ENCODE measurements around the gene HTRA3. TPM values are rescaled to one million over a fixed set of nuclear protein-coding genes. Genes with fewer than 3 reads are reported as not detected.
"Not testable (repeated sequence)": the region's sequence is repeated elsewhere in the genome, so short reads cannot be mapped to it uniquely, and the experiment has no call there.

HTRA3 gene
- total RNA-seq, 1 donor from 2014 or later: 1.2 TPM

GRCh38 chr4:8341691-8342090 is 72.1 kb downstream of the HTRA3 start:
- no peak for DNase-seq (ENCODE audit: low read depth in 2 of 2)

DNA sequence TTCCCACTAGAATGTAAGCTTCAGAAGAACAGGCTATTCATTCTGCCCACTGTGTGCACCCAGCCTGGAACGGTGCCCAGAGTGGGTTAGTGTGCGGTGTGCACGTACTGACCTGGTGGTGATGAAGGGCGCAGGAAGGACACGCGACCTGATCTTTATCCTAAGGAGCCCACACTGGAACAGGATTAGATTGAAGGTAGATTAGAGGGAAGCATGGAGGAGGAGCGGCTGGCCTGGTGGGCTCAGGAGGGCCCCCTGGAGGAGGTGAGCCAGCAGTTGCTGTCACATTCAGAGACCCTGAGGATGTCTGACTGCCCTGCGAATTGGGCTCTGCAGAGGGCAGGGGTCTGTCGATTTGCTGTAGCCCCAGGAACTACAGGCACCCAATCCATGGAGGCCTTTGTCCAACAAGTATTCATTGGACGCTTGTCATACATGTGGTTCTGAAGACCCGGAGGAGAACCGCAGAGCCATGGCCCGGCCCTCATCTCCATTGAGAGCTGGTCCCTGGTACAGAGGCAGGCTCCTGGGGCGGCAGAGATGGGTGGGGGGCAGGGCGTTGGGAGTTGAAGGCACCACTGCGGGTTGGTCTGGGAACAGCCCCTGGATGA is 73.2 kb downstream of the HTRA3 start:
- DNase-seq (ENCODE audit: low read depth in 2 of 2): no peak

DNA sequence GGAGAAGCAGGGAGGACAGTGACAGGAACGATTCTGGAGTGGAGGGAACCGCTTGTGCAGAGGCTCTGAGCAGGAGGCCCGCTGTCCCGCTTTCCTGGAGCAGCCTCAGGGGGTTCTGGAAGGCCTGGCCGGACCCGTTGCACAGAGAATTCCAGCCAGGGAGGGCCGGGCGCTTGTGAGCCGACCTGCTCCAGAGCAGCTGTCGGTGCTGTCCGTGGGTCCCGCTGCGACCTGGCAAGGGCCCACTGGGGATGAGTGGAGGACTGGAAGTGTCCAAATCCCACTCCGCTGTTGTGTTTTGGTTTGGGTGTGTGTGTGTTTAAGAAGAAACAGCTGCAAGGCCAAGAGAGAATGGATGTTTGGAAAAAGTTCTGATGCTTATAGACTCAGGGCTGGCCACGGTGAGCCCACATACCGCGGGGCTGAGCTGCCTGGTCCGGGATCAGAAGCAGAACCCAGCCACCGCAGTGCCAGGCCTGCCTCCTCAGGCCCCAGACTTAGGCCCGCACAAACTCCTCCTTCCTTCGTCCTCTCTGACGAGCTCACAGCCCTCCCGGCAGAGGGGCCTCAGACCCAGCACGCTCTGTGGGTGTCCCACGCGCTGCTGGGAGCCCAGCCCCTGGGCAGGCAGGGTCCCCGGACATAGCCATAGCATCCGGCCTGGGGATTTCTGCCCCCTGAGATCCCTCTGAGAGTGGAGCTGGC is 73.9 kb downstream of the HTRA3 start:
- DNase-seq (ENCODE audit: low read depth in 2 of 2): no peak

DNA sequence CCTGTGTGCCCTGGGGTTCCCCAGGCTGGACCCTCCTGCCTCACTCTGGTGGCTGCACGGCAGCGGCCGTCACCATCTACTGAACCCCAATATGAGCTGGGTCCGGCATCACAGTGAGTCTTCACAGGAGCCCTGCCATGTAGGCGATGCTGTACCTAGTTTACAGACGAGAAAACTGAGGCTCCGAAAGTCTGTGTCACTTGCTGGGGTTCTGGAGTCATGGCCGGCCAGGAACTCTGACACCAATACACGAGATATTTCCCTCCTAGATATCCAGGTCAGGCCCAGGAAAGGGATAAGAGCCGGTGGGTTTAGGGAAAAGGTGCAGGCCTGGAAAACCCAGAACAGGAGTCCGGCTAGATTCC is 74.4 kb downstream of the HTRA3 start:
- DNase-seq (ENCODE audit: low read depth in 2 of 2): no peak

DNA sequence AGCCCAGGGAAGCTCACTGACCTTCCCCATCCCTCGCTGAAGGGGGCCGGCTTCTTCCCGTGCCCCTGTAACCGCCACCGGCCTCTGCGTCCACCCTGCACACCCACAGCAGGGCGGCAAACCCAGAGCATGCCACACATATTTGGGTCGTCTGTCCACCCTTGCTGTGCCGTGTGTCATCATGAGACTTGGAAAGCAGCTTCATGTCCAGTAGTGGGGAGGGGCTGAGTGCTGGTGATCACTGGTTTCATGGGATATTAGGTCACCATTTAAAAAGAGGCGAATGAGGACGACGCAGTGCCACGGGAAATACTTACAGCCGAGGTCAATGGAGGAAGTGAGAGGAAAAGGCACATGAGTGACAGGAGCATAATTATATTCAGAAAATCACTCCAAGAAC is 74.8 kb downstream of the HTRA3 start:
- peak; percentile 29 to 45 for DNase-seq (ENCODE audit: low read depth in 2 of 2)

DNA sequence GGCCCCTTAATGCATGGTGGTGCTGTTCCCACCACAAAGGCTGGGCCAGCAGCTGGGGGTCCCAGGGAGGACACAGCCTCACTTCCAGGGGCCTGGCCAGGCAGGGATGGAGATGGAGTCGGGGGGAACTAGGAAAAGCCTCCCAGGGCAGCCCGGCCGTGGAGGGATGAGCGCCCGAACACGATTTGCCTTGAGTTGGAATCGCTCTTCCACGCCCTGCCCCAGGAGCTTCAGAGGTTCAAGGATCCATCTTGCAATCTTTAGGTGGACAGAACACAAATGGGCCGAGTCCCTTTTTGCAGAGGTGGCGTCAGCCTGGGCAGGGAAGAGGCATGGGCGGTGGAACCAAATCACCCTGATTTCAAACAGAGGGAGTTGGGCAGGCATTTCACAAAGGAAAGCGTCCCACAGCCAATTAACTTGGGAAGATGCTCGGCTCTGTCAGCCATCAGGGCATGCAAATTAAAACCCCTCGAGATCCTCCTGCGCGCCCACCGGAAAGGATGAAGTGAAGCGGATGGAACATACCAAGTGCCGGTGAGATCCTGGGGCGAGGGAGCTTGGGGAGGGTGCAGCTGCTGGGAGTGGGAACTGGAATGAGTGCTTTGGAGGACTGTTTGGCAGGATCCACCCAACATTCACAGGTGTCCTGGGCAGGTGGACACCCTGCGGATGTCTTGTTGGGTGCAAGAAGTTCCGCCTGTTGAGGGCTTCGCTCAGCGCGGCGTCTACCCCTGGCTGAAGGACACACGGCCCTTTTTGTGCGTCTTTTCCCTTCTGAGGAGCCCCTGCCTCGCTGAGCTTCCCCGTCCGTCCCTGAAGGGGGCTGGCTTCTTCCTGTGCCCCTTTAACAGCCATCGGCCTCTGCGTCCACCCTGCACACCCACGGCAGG is 75.7 kb downstream of the HTRA3 start:
- DNase-seq (ENCODE audit: low read depth in 2 of 2): no peak

GRCh38 chr4:8345946-8346814 is 76.6 kb downstream of the HTRA3 start:
- no peak for DNase-seq (ENCODE audit: low read depth in 2 of 2)

- peak; percentile 24 to 32 for DNase-seq (ENCODE audit: low read depth in 2 of 2)
These were observed 77.5 kb downstream of the HTRA3 start for GRCh38 chr4:8346838-8347605.

- DNase-seq (ENCODE audit: low read depth in 2 of 2): no peak
These were observed 78.1 kb downstream of the HTRA3 start for GRCh38 chr4:8347660-8348059.

GRCh38 chr4:8348071-8348470 is 78.5 kb downstream of the HTRA3 start:
- peak in 1 of 2 donors; percentile 24 for DNase-seq (ENCODE audit: low read depth in 2 of 2)

DNA sequence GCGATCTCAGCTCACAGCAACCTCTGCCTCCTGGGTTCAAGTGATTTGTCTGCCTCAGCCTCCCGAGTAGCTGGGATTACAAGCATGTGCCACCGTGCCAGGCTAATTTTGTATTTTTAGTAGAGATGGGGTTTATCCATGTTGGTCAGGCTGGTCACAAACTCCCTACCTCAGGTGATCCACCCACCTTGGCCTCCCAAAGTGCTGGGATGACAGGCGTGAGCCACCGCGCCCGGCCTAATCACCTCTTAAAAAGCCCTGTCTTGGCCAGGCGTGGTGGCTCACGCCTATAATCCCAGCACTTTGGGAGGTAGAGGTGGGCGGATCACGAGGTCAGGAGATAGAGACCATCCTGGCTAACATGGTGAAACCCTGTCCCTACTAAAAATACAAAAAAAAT is 79.7 kb downstream of the HTRA3 start:
- DNase-seq (ENCODE audit: low read depth in 2 of 2): not testable (repeated sequence)

DNA sequence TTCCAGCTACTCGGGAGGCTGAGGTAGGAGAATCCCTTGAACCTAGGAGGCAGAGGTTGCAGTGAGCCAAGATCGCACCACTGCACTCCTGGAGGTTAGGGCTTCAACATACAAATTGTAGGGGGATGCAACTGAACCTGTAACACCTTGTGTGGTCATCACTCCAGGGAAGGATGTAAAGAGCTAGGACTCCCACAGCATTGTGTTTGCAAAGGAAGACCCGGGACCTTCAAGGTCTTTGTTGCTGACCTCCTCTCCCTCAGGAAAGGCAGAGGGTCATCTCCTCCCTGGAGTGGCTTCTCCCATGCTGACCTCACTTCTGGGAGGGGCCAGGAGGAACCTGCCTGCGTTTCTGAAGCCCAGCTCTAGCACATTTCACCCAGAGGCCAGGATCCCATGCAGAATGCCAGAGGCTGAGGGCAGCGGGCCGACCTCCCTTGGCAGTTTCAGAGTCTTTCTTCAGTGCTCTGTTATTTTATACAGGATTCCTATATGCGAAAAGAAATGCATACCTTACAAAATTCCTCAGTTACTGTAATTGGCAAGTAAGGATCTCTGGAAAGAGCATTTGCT is 80.2 kb downstream of the HTRA3 start:
- DNase-seq (ENCODE audit: low read depth in 2 of 2): no peak

DNA sequence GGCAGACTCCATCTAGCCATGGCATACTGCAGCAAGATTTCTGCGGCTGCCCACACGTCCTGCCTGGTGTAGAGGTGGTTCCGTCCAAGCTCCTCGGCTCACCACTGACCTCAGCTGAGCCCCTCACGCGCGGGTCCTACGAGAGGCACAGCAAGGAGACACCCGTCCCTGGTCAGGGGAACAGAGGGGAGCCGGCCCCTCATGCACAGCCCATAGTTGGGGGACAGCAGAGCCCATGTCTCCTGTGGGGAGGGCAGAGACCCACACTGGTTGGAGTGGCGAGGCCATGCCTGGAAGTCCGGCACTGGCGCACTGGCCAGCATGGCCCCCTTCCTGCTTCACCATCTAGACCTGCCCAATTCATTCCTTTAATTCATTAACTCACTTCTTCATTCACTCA is 80.8 kb downstream of the HTRA3 start:
- DNase-seq (ENCODE audit: low read depth in 2 of 2): no peak

- no peak for DNase-seq (ENCODE audit: low read depth in 2 of 2)
These were observed 81.4 kb downstream of the HTRA3 start for GRCh38 chr4:8350841-8351461.

GRCh38 chr4:8351931-8352367 is 82.4 kb downstream of the HTRA3 start:
- no peak for DNase-seq (ENCODE audit: low read depth in 2 of 2)

DNA sequence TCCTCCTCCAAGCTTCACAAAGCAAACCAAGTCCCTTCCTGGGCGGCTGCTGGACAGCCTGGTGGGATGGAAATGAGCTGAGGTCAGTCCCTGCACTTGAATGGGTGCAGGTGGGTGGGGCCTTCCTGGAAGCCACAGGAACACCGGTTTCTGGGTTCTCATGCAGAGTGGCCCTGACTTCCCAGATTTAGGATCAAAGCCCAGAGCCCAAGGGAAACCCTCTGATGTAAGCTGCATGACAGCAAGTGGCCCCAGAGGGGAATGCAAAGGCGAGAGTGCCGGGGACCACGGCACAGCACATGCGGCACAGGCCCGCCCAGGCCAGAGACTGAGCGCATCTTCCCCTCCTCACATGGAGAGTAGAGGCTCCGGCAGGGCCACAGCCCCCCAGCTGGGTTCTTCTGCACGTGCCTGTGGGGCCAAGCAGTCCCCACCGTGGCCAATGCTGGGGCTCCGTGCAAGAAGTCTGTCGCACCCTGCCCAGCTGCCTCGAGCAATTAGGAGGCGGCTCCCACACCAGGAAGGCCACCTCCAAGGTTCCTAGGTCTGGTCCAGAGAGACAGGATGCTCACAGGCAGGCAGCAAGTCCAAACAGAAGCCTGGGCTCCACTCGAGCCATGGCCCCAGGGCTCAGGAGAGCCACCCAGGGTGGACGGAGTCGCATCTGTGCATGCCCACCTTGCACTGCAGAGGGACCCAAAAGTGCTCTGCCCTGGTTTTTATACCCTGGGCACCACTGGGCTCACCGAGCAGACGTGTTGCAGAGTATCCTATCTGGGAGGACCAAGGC is 83.0 kb downstream of the HTRA3 start:
- no peak for DNase-seq (ENCODE audit: low read depth in 2 of 2)

- no peak for DNase-seq (ENCODE audit: low read depth in 2 of 2)
These were observed 83.7 kb downstream of the HTRA3 start for GRCh38 chr4:8353158-8353669.

- DNase-seq (ENCODE audit: low read depth in 2 of 2): no peak
These were observed 84.4 kb downstream of the HTRA3 start for GRCh38 chr4:8353912-8354453.

- DNase-seq (ENCODE audit: low read depth in 2 of 2): no peak
These were observed 85.8 kb downstream of the HTRA3 start for GRCh38 chr4:8355306-8355705.
